GM12878 (cell line): ENCODE data around the gene USF3. TPM values are rescaled to one million over a fixed set of nuclear protein-coding genes. Genes with fewer than 3 reads are reported as not detected.

Source experiments
- ATAC-seq: fragments of 200-7000 bp; cut with Tn5 transposase; 3 replicates; pipeline ENCODE4 v1.9.1; 2020; ENCODE audit warnings: mild to moderate bottlenecking, moderate library complexity
- BruUV-seq: library from RNA; stranded (reverse); fragments of 400-500 nt; replicated peaks from 2 replicates; lab custom pipeline; 2021; lab: Mats Ljungman, UMichigan
- CTCF ChIA-PET: fragments of 300-600 bp; sonication (Branson Sonifier 250); formaldehyde crosslinking; extraction: SDS; loops from one replicate; lab custom pipeline; 2021; ENCODE audit warnings: inconsistent platforms; lab: Yijun Ruan, JAX
- POLR2A ChIA-PET: fragments of 350-600 bp; formaldehyde crosslinking; extraction: SDS; loops from one replicate; lab custom pipeline; 2021; ENCODE audit warnings: inconsistent platforms; lab: Charles Lee
- RAD21 ChIA-PET: fragments of 300-600 bp; sonication (Branson Sonifier 250); formaldehyde crosslinking; loops from one replicate; lab custom pipeline; 2023; ENCODE audit warnings: antibody characterized with exemption; ENCODE audit not compliant: unreplicated experiment; lab: Charles Lee
- SMC1A ChIA-PET: fragments of 300-600 bp; sonication (Branson Sonifier 250); formaldehyde crosslinking; loops from one replicate; lab custom pipeline; 2023; ENCODE audit not compliant: unreplicated experiment, uncharacterized antibody; lab: Charles Lee
- DNase-seq: peaks from one replicate; pipeline ENCODE4 v3.0.0-alpha.2; 2011; ENCODE audit warnings: low read depth, low spot score
- FAIRE-seq: peaks from 3 replicates; lab custom pipeline; 2011; peaks lifted over from hg19 to GRCh38; lab: Jason Lieb, UNC
- H2AFZ ChIP-seq: 2 replicates; pipeline ENCODE4 v1.6.0; 2011; ENCODE audit warnings: low read depth, low read length, control low read depth; ENCODE audit not compliant: control insufficient read depth
- H3K27ac ChIP-seq: 2 replicates; pipeline ENCODE4 v1.5.1; 2011; ENCODE audit warnings: control low read depth; ENCODE audit not compliant: control insufficient read depth, insufficient read depth
- H3K27me3 ChIP-seq, 2 experiments: replicated peaks in 1 of 2; 2 replicates each; pipeline versions ENCODE4 v1.6.0 to v1.6.1; 2011; ENCODE audit warnings: low read length in 1 of 2; ENCODE audit not compliant: control insufficient read depth in 2 of 2, insufficient read depth in 2 of 2
- H3K36me3 ChIP-seq, 2 experiments: 2 replicates each; pipeline ENCODE4 v1.5.1; 2011; ENCODE audit warnings: low read length in 1 of 2; ENCODE audit not compliant: control insufficient read depth in 2 of 2, insufficient read depth in 2 of 2
- H3K4me1 ChIP-seq: 2 replicates; pipeline ENCODE4 v1.6.1; 2011; ENCODE audit warnings: mild to moderate bottlenecking, low read length, moderate library complexity, mixed read lengths; ENCODE audit not compliant: control insufficient read depth, insufficient read depth
- H3K4me2 ChIP-seq: 2 replicates; pipeline ENCODE4 v1.6.0; 2011; ENCODE audit warnings: control low read depth; ENCODE audit not compliant: control insufficient read depth, insufficient read depth
- H3K4me3 ChIP-seq: fragments of 200-600 bp; sonication (generic); 2 replicates; pipeline ENCODE4 v1.5.1; 2016
- H3K79me2 ChIP-seq: 2 replicates; pipeline ENCODE4 v1.6.0; 2011; ENCODE audit warnings: low read length; ENCODE audit not compliant: control insufficient read depth, insufficient read depth
- H3K9ac ChIP-seq: 2 replicates; pipeline ENCODE4 v1.8.0; 2011; ENCODE audit warnings: low read length, control low read depth, mixed read lengths; ENCODE audit not compliant: control insufficient read depth, insufficient read depth
- H3K9me3 ChIP-seq: replicated peaks from 3 replicates; pipeline ENCODE4 v1.5.1; 2011; ENCODE audit warnings: mild to moderate bottlenecking, low read length; ENCODE audit not compliant: control insufficient read depth, insufficient read depth
- H4K20me1 ChIP-seq: 2 replicates; pipeline ENCODE4 v1.6.0; 2011; ENCODE audit not compliant: control insufficient read depth, insufficient read depth
- BHLHE40 ChIP-seq, 2 experiments: fragments of 450-650 bp in 1 of 2; IDR thresholded peaks; 2 replicates each; pipeline ENCODE4 v1.6.1; 2011 to 2017; ENCODE audit warnings: low read depth in 2 of 2, borderline replicate concordance in 1 of 2, improper control_type of control experiment in 1 of 2, low read length in 1 of 2, mild to moderate bottlenecking in 1 of 2
- CBFB ChIP-seq: IDR thresholded peaks from 2 replicates; pipeline ENCODE4 v1.6.1; 2016; ENCODE audit warnings: antibody characterized with exemption, low read depth
- CHD1 ChIP-seq: IDR thresholded peaks from 2 replicates; pipeline ENCODE4 v1.6.1; 2012; ENCODE audit warnings: low read depth, low read length, improper control_type of control experiment
- GATAD2B ChIP-seq: fragments of 450-650 bp; conservative IDR thresholded peaks from 2 replicates; pipeline ENCODE4 v1.6.1; 2017; ENCODE audit warnings: low read depth, mild to moderate bottlenecking, moderate library complexity
- HDGF ChIP-seq: fragments of 450-650 bp; IDR thresholded peaks from 2 replicates; pipeline ENCODE4 v1.6.1; 2016; ENCODE audit warnings: antibody characterized with exemption
- JUNB ChIP-seq: IDR thresholded peaks from 2 replicates; pipeline ENCODE4 v1.6.1; 2016; ENCODE audit warnings: antibody characterized with exemption, mild to moderate bottlenecking
- LARP7 ChIP-seq: fragments of 450-650 bp; IDR thresholded peaks from 2 replicates; pipeline ENCODE4 v1.6.1; 2017; ENCODE audit warnings: mild to moderate bottlenecking
- MAX ChIP-seq: IDR thresholded peaks from 2 replicates; pipeline ENCODE4 v1.6.1; 2012; ENCODE audit warnings: low read depth, low read length, improper control_type of control experiment
- MTA2 ChIP-seq: fragments of 450-650 bp; IDR thresholded peaks from 2 replicates; pipeline ENCODE4 v1.6.1; 2016; ENCODE audit warnings: low read depth, mild to moderate bottlenecking, moderate library complexity
- MYC ChIP-seq: IDR thresholded peaks from 2 replicates; pipeline ENCODE4 v1.6.1; 2011; ENCODE audit warnings: mild to moderate bottlenecking, low read length, moderate library complexity, inconsistent platforms; ENCODE audit not compliant: insufficient read depth, insufficient replicate concordance, insufficient read length, severe bottlenecking
- PRDM15 ChIP-seq: fragments of 450-650 bp; formaldehyde crosslinking; IDR thresholded peaks from 2 replicates; pipeline ENCODE4 v1.4.0; 2020; ENCODE audit warnings: mild to moderate bottlenecking, moderate library complexity
- RAD51 ChIP-seq: fragments of 450-650 bp; IDR thresholded peaks from 2 replicates; pipeline ENCODE4 v1.6.1; 2016; ENCODE audit warnings: moderate library complexity, mild to moderate bottlenecking, inconsistent platforms
- RBBP5 ChIP-seq: fragments of 200-600 bp; sonication (generic); conservative IDR thresholded peaks from 2 replicates; pipeline ENCODE4 v1.6.1; 2016
- SIN3A ChIP-seq: IDR thresholded peaks from 2 replicates; pipeline ENCODE4 v1.6.1; 2012; ENCODE audit warnings: low read depth, low read length, improper control_type of control experiment
- TCF12 ChIP-seq: IDR thresholded peaks from 2 replicates; pipeline ENCODE4 v1.6.1; 2011; ENCODE audit warnings: low read depth, mild to moderate bottlenecking, low read length
- ZNF207 ChIP-seq: fragments of 450-650 bp; IDR thresholded peaks from 2 replicates; pipeline ENCODE4 v1.6.1; 2014; ENCODE audit warnings: antibody characterized with exemption, mild to moderate bottlenecking, borderline replicate concordance
- WGBS: methylation state at CpG from one replicate; pipeline ENCODE4 v1.1.6; 2016; ENCODE audit warnings: low lambda C conversion rate; ENCODE audit not compliant: insufficient replicate concordance, insufficient coverage; ENCODE audit errors: missing lambda C conversion rate; 5-methylcytosine and 5-hydroxymethylcytosine counted together
- in situ Hi-C: fragments of 300-500 bp; cut with MboI; formaldehyde crosslinking; loops from 9 replicates; pipeline ENCODE4 v1.14.3; 2018; ENCODE audit warnings: mixed read lengths
- intact Hi-C: fragments of 100-400 bp; cut with micrococcal nuclease; formaldehyde crosslinking; loops from one replicate; pipeline ENCODE4 v1.14.2; 2022; ENCODE audit not compliant: unreplicated experiment
- polyA plus RNA-seq, 11 experiments: library from polyadenylated mRNA; depleted of rRNA in 4 of 11; unstranded in 6 of 11; stranded (reverse) in 5 of 11; fragments of >200 nt; fragmentation: Nextera tagmentation in 4 of 11; fragmentation: Illumina TruSeq in 1 of 11; extraction: Ambion mirVana in 4 of 11; extraction: Trizol in 1 of 11; gene quantifications; 1 replicate in 1 of 11; 2 replicates in 10 of 11; pipeline versions ENCODE4 v1.2.1 to v1.2.3, GENCODE V29; 2011 to 2016; ENCODE audit warnings: inconsistent platforms in 2 of 11, missing spikeins in 2 of 11, low read depth in 1 of 11
- total RNA-seq, 4 experiments: library from RNA; depleted of rRNA in 3 of 4; stranded (reverse); fragments of >200 nt in 3 of 4; fragmentation: Illumina TruSeq in 1 of 4; extraction: Trizol in 1 of 4; gene quantifications; 2 replicates each; pipeline versions ENCODE4 v1.2.1 to v1.2.3, GENCODE V29; 2013 to 2021

The USF3 gene
- total and polyA plus RNA-seq, 10 of the 15 experiments (the other 5 are each of a cell fraction or from before 2014, with no cell fraction given), result 3.1 to 15.9 (median 7.8) TPM

- RAD21 ChIA-PET, result no interaction called here
- FAIRE-seq (no peak), DNase-seq (no peak), ATAC-seq (no peak)
- H3K4me3 ChIP-seq, result no peak overlapping the region
- intact Hi-C loops (no loop called here), in situ Hi-C loops (no loop called here)
- POLR2A ChIA-PET, result no interaction called here
- no peak overlapping the region for H3K27ac ChIP-seq
- no peak overlapping the region for H2AFZ ChIP-seq
- H3K4me1 ChIP-seq, result peaks cover 3% of the 10 kb centered on the region; the same call in 1 of the 2 replicates
- TF ChIP-seq RBBP5, result no peak
- TF ChIP-seq MYC, result no peak
- TF ChIP-seq HDGF, result no peak
- TF ChIP-seq JUNB, result no peak
- TF ChIP-seq SIN3A, result no peak
- H3K79me2 ChIP-seq, result no peaks in the 10 kb centered on the region
- H4K20me1 ChIP-seq, result no peaks in the 10 kb centered on the region
- H3K9me3 ChIP-seq, result no peaks in the 10 kb centered on the region
- H3K4me2 ChIP-seq, result no peak overlapping the region
- no TSS peak for BruUV-seq
- H3K9ac ChIP-seq, result no peak overlapping the region
- WGBS, result 52% methylated on average over 1 of the region's 1 CpG
- CTCF ChIA-PET, result no interaction called here
- peaks cover 2 to 3% of the 10 kb centered on the region in 2 experiments; a peak in 3 of 4 replicates for H3K36me3 ChIP-seq
- SMC1A ChIA-PET, result interaction anchor here (0.7 kb wide), 1 partner anchor 29 kb away, joined by 3 read pairs; no protein-coding TSS in a partner anchor
- no peaks in the 10 kb centered on the region for H3K27me3 ChIP-seq
These were observed 37.3 kb downstream of the USF3 start for GRCh38 chr3:113659101-113659541.

- H3K36me3 ChIP-seq, result peaks cover 2 to 3% of the 10 kb centered on the region in 2 experiments; a peak in 3 of 4 replicates
- no peak for ATAC-seq
- no peak overlapping the region for H3K4me3 ChIP-seq
- ChIA-PET RAD21 (no interaction called here), CTCF (interaction anchor here (1.2 kb wide), 1 partner anchor 38 kb away, joined by 3 read pairs; no protein-coding TSS in a partner anchor), POLR2A (no interaction called here), SMC1A (interaction anchor here (0.5 to 0.8 kb wide), 2 partner anchors 10 to 896 kb away, joined by 3 to 4 read pairs; no protein-coding TSS in a partner anchor)
- 83% methylated on average over 3 of the region's 3 CpGs for WGBS
- H3K27me3 ChIP-seq, result no peaks in the 10 kb centered on the region
- intact Hi-C loops, result no loop called here
- H3K9me3 ChIP-seq, result no peaks in the 10 kb centered on the region
- FAIRE-seq, result no peak
- H3K4me2 ChIP-seq, result no peak overlapping the region
- no peaks in the 10 kb centered on the region for H4K20me1 ChIP-seq
- no peaks in the 10 kb centered on the region for H3K79me2 ChIP-seq
- no peak overlapping the region for H3K27ac ChIP-seq
- H3K9ac ChIP-seq, result no peak overlapping the region
- in situ Hi-C loops, result no loop called here
- DNase-seq, result no peak
- no peak overlapping the region for H2AFZ ChIP-seq
- H3K4me1 ChIP-seq, result peaks cover 3% of the 10 kb centered on the region; the same call in 1 of the 2 replicates
- BruUV-seq, result TSS peak; percentile 9
- TF ChIP-seq TCF12, result no peak
- no peak for TF ChIP-seq ZNF207
- TF ChIP-seq GATAD2B, result no peak
- no peak for TF ChIP-seq MAX
- no peak for TF ChIP-seq CBFB
- no peak for TF ChIP-seq RAD51
- no peak for TF ChIP-seq PRDM15
- TF ChIP-seq LARP7, result no peak
- no peak for TF ChIP-seq CHD1
- TF ChIP-seq BHLHE40 (IDR thresholded peaks at IDR 0.05; ENCODE audit: borderline replicate concordance in 1 of 2, low read depth in 2 of 2, low read length in 1 of 2), result no peak
- TF ChIP-seq MTA2, result no peak
These were observed 38.3 kb downstream of the USF3 start for GRCh38 chr3:113658107-113658506.
